GM21619 (cell line): ENCODE data around the gene NDOR1.
"Not testable (repeated sequence)": the region's sequence is repeated elsewhere in the genome, so short reads cannot be mapped to it uniquely, and the experiment has no call there.

Experiments
- ATAC-seq: cut with Tn5 transposase; IDR thresholded peaks from one replicate; pipeline ENCODE4 v1.9.1; 2021; ENCODE audit not compliant: unreplicated experiment

The NDOR1 gene

GRCh38 chr9:137256362-137256761, 50.9 kb downstream of the NDOR1 start:
- ATAC-seq, result no peak

GRCh38 chr9:137256856-137257255, 51.4 kb downstream of the NDOR1 start:
- no peak for ATAC-seq

GRCh38 chr9:137262173-137262908, 56.8 kb downstream of the NDOR1 start:
- ATAC-seq, result not testable (repeated sequence)

GRCh38 chr9:137262909-137263285, 57.4 kb downstream of the NDOR1 start:
- no peak for ATAC-seq

GRCh38 chr9:137263506-137263905, 58.0 kb downstream of the NDOR1 start:
- no peak for ATAC-seq

- no peak for ATAC-seq
Measured at GRCh38 chr9:137264067-137264466, 58.6 kb downstream of the NDOR1 start.

- ATAC-seq, result no peak
Measured at GRCh38 chr9:137265496-137266161, 60.1 kb downstream of the NDOR1 start.

- ATAC-seq, result no peak
Measured at GRCh38 chr9:137266162-137266527, 60.6 kb downstream of the NDOR1 start.
